AG10803 (cell line): ENCODE results near the gene FBXO46.

Experiments
- DNase-seq: peaks from one replicate; pipeline ENCODE4 v3.0.0; 2010; ENCODE audit warnings: low read depth
- H3K4me3 ChIP-seq: 2 replicates; pipeline ENCODE4 v1.5.1; 2011; ENCODE audit warnings: mild to moderate bottlenecking, low read length, control low read depth
- CTCF ChIP-seq: conservative IDR thresholded peaks from 2 replicates; pipeline ENCODE4 v1.5.1; 2011; ENCODE audit warnings: mild to moderate bottlenecking, low read length, control low read depth, inconsistent platforms

Gene FBXO46

GRCh38 chr19:45768984-45769782 lies 38.5 kb upstream of the FBXO46 start, which contains the start of gene SIX5:
TSS of gene SIX5 (minus strand) at chr19:45769252. CDS start at chr19:45768844, 408 bp downstream.
- H3K4me3 ChIP-seq = peak within 1 kb of the TSS; percentile 91
- peak; percentile 98 for DNase-seq
- no peak for TF ChIP-seq CTCF

GRCh38 chr19:45768655-45768983 lies 37.9 kb upstream of the FBXO46 start:
- peak overlapping the region; percentile 91 for H3K4me3 ChIP-seq
- peak; percentile 63 for DNase-seq
- TF ChIP-seq CTCF = no peak

GRCh38 chr19:45767881-45768654 lies 37.4 kb upstream of the FBXO46 start:
- peak overlapping the region; percentile 91 for H3K4me3 ChIP-seq
- peak; percentile 73 for DNase-seq
- no peak for TF ChIP-seq CTCF

- peak overlapping the region; percentile 91 for H3K4me3 ChIP-seq
- TF ChIP-seq CTCF = no peak
- DNase-seq = peak; percentile 82
Measured at GRCh38 chr19:45767410-45767880, 36.7 kb upstream of the FBXO46 start.

GRCh38 chr19:45766869-45767346 lies 36.2 kb upstream of the FBXO46 start:
- TF ChIP-seq CTCF = no peak
- no peak for DNase-seq
- H3K4me3 ChIP-seq = peak overlapping the region; percentile 91

- peak overlapping the region; percentile 91 for H3K4me3 ChIP-seq
- TF ChIP-seq CTCF = no peak
- DNase-seq = no peak
Measured at GRCh38 chr19:45766296-45766868, 35.7 kb upstream of the FBXO46 start.
